ENCODE measurements around the gene ENG. TPM values are rescaled to one million over a fixed set of nuclear protein-coding genes. Genes with fewer than 3 reads are reported as not detected.

Gene ENG
- polyA plus RNA-seq, 3 donors: 15.7 to 26.0 (median 17.9) TPM

- Histone ChIP-seq H3K36me3 (replicated peaks in 1 of 2; ENCODE audit: control insufficient read depth in 1 of 2, insufficient read depth in 2 of 2, low read length in 2 of 2) (peaks cover 36 to 47% of the 10 kb centered on the region in 2 donors), H2AFZ (ENCODE audit: insufficient read depth, low read depth, low read length, poor library complexity, severe bottlenecking) (no peak overlapping the region), H4K20me1 (ENCODE audit: insufficient read depth, low read length) (no peaks in the 10 kb centered on the region), H3K4me3 (replicated peaks in 1 of 3; ENCODE audit: low read depth in 2 of 3, low read length in 3 of 3) (no peak overlapping the region), H3K9me3 (replicated peaks in 1 of 2; ENCODE audit: control insufficient read depth in 1 of 2, insufficient read depth in 1 of 2, low read length in 2 of 2) (peaks cover 34 to 36% of the 10 kb centered on the region in 2 donors), H3K4me1 (ENCODE audit: control insufficient read depth in 1 of 2, insufficient read depth in 2 of 2, low read length in 2 of 2) (peaks cover 24 to 32% of the 10 kb centered on the region in 2 donors), H3K27me3 (ENCODE audit: control insufficient read depth in 2 of 2, insufficient read depth in 2 of 2, low read length in 2 of 2) (no peaks in the 10 kb centered on the region), H3K4me2 (replicated peaks; ENCODE audit: extremely low read depth, low read length, poor library complexity, severe bottlenecking) (no peak overlapping the region), H3K79me2 (ENCODE audit: insufficient read depth, low read length) (no peaks in the 10 kb centered on the region), H3K9ac (ENCODE audit: insufficient read depth, low read length, poor library complexity, severe bottlenecking) (no peak overlapping the region), H3K27ac (ENCODE audit: low read depth in 1 of 2, low read length in 2 of 2) (no peak overlapping the region)
- H3K4me1 Mint-ChIP-seq: peaks cover 19% of the 10 kb centered on the region
- no peak for TF ChIP-seq CTCF (IDR thresholded peaks at IDR 0.05)
- peaks cover 32 to 39% (median 36%) of the 10 kb centered on the region in 7 donors for H3K9me3 Mint-ChIP-seq
- no peak overlapping the region for H3K4me3 Mint-ChIP-seq
- WGBS (ENCODE audit: insufficient coverage): 99% methylated on average over 8 of the region's 8 CpGs
- DNase-seq: no peak
- peaks cover 1 to 9% (median 4%) of the 10 kb centered on the region in 3 donors for H3K27me3 Mint-ChIP-seq (ENCODE audit: low read depth in 3 of 3)
- H3K36me3 Mint-ChIP-seq: peaks cover 44 to 48% of the 10 kb centered on the region in 2 donors
- intact Hi-C loops (cut with micrococcal nuclease): no loop called here
- H3K27ac Mint-ChIP-seq: no peak overlapping the region
These were observed 41.4 kb upstream of the ENG start for GRCh38 chr9:127895811-127896210.

- Histone ChIP-seq H3K4me1 (ENCODE audit: control insufficient read depth in 1 of 2, insufficient read depth in 2 of 2, low read length in 2 of 2) (peaks cover 12 to 16% of the 10 kb centered on the region in 2 donors), H3K4me3 (replicated peaks in 1 of 3; ENCODE audit: low read depth in 2 of 3, low read length in 3 of 3) (no peak overlapping the region), H4K20me1 (ENCODE audit: insufficient read depth, low read length) (no peaks in the 10 kb centered on the region), H3K36me3 (replicated peaks in 1 of 2; ENCODE audit: control insufficient read depth in 1 of 2, insufficient read depth in 2 of 2, low read length in 2 of 2) (peaks cover 44 to 60% of the 10 kb centered on the region in 2 donors), H2AFZ (ENCODE audit: insufficient read depth, low read depth, low read length, poor library complexity, severe bottlenecking) (no peak overlapping the region), H3K27me3 (ENCODE audit: control insufficient read depth in 2 of 2, insufficient read depth in 2 of 2, low read length in 2 of 2) (no peaks in the 10 kb centered on the region), H3K79me2 (ENCODE audit: insufficient read depth, low read length) (no peaks in the 10 kb centered on the region), H3K9me3 (replicated peaks in 1 of 2; ENCODE audit: control insufficient read depth in 1 of 2, insufficient read depth in 1 of 2, low read length in 2 of 2) (peaks cover 34 to 36% of the 10 kb centered on the region in 2 donors), H3K4me2 (replicated peaks; ENCODE audit: extremely low read depth, low read length, poor library complexity, severe bottlenecking) (no peak overlapping the region), H3K9ac (ENCODE audit: insufficient read depth, low read length, poor library complexity, severe bottlenecking) (no peak overlapping the region), H3K27ac (ENCODE audit: low read depth in 1 of 2, low read length in 2 of 2) (no peak overlapping the region)
- intact Hi-C loops (cut with micrococcal nuclease): no loop called here
- H3K36me3 Mint-ChIP-seq: peaks cover 55 to 63% of the 10 kb centered on the region in 2 donors
- no peak overlapping the region for H3K27ac Mint-ChIP-seq
- WGBS (ENCODE audit: insufficient coverage): 100% methylated on average over 3 of the region's 4 CpGs
- DNase-seq: no peak
- TF ChIP-seq CTCF (IDR thresholded peaks at IDR 0.05): no peak
- H3K9me3 Mint-ChIP-seq: peaks cover 32 to 39% (median 36%) of the 10 kb centered on the region in 7 donors
- H3K27me3 Mint-ChIP-seq (ENCODE audit: low read depth in 3 of 3): peaks cover under 1 to 5% (median 4%) of the 10 kb centered on the region in 3 donors
- no peak overlapping the region for H3K4me3 Mint-ChIP-seq
- H3K4me1 Mint-ChIP-seq: peaks cover 13% of the 10 kb centered on the region
These were observed 38.9 kb upstream of the ENG start for GRCh38 chr9:127893392-127893791.

All from CD14-positive monocyte (primary cell).